ENCODE measurements around the gene TMEM176A.

TMEM176A gene

DNA sequence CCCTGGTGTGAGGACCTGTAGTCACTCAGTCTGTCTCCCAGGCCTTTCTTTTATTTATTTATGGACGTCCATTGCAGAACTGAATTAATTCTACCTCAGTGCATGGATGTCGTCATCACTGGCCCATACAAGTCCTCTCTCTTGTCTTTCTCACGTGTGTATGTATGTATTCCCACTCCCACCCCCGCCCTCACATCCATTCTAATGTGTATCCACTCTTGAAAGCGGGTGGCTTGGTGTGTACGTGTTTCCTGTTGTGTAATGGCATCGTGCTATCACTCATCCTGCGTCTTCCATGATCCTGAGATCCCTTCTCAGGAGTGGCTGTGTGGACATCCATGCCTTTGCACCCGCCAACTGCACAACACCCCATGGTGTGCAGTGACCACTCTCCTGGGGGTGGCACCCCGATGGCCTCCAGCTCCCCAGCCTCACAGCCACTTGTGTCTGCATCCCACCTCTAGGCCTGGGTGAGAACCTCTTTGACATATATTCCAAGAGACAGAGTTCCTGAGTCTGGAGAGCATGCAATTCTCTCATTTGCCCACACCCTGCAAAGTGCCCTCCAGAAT lies 48.7 kb downstream of the TMEM176A start:
- no peak for DNase-seq (ENCODE audit: low read depth)

DNA sequence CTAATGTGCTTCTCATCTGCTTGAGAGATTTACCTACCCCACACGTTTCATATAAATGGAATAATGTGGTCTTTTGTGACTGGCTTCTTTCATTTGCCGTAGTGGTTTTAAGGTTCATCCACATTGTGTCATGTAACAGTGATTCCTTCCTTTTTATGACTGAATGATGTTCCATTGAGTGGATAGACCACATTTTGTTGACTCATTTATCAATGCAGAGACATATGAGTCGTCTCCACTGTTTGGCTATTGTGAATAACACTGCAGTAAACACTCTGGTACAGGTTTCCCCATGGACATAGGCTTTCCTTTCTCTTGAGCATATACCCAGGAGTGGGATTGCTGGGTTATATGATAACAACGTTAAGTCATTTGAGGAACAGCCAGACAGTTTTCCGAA lies 49.7 kb downstream of the TMEM176A start:
- no peak for DNase-seq (ENCODE audit: low read depth)

DNA sequence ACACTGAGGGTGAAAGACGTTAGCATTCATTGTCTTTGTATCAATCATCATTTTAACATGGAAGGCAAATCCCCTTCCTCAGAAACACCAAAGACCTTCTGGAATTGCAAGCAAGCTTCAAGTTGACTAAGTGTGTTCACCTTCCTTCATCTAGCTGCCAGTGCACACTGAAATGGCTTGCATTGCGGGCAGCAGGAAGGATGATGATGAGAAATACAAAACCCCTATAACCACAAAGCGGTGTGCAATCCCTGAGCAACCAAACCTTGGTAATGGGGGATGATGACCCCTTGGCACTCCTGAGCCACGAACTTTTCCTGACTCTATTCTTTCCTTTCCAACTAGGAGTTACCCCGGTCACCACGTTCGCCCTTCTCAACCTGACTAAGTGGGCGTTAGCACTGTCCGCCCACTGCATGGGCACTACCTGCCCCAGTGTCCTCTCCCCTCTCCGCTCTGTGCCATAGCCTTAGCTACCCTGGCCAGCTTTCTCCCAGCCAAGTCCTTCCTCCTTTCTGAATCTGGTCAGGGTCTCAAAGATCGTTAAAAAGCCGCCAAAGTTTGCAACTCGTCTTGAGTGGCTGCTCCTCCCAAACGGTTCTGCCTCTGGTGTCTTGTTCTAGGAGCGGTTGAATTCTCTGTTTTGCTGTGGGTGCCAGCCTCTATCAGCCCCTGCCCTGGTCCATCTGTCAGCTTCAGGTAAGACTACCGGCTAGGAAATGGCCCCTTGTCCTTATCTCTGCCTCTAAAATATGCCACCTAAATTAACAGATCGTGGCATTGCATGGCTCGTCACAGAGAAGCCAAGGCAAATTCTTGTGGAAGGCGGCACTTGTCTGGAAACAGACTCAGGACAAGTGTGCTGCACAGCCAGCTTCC lies 51.2 kb downstream of the TMEM176A start:
- no peak for DNase-seq (ENCODE audit: low read depth)

GRCh38 chr7:150852371-150852905 lies 51.9 kb downstream of the TMEM176A start, which contains the start of gene AOC1:
AOC1 (plus strand) TSS chr7:150852517; CDS start chr7:150856471, 3,954 bp downstream.
- DNase-seq (ENCODE audit: low read depth) = no peak

- no peak for DNase-seq (ENCODE audit: low read depth)
Measured at GRCh38 chr7:150854066-150855000, 53.8 kb downstream of the TMEM176A start.

All from activated T-helper 1 cell treated with Interleukin-2 at 50 U/mL for 16 hours (primary cell).